Measurements from ENCODE around the gene GPR135. TPM values are rescaled to one million over a fixed set of nuclear protein-coding genes. Genes with fewer than 3 reads are reported as not detected.

GPR135 gene
- total RNA-seq, 1 experiment from 2014 or later, result 2.3 TPM

- Histone ChIP-seq H3K9me3 (replicated peaks) (no peaks in the 10 kb centered on the region), H3K36me3 (no peaks in the 10 kb centered on the region), H3K27me3 (no peaks in the 10 kb centered on the region), H3K4me1 (peaks cover 7% of the 10 kb centered on the region), H3K4me3 (no peak overlapping the region), H3K27ac (no peak overlapping the region)
- no peak for DNase-seq
Measured at GRCh38 chr14:59422069-59422881, 42.9 kb downstream of the GPR135 start.

GRCh38 chr14:59419303-59419702 is 45.9 kb downstream of the GPR135 start:
- Histone ChIP-seq H3K27ac (no peak overlapping the region), H3K9me3 (replicated peaks) (no peaks in the 10 kb centered on the region), H3K27me3 (no peaks in the 10 kb centered on the region), H3K4me1 (no peaks in the 10 kb centered on the region), H3K4me3 (no peak overlapping the region), H3K36me3 (no peaks in the 10 kb centered on the region)
- DNase-seq, result no peak

GRCh38 chr14:59417311-59417710 is 47.9 kb downstream of the GPR135 start:
- no peak overlapping the region for H3K27ac ChIP-seq
- no peaks in the 10 kb centered on the region for H3K27me3 ChIP-seq
- H3K4me1 ChIP-seq, result no peaks in the 10 kb centered on the region
- H3K36me3 ChIP-seq, result no peaks in the 10 kb centered on the region
- H3K9me3 ChIP-seq (replicated peaks), result no peaks in the 10 kb centered on the region
- DNase-seq, result no peak
- H3K4me3 ChIP-seq, result no peak overlapping the region

GRCh38 chr14:59415836-59416602 is 49.2 kb downstream of the GPR135 start:
- H3K9me3 ChIP-seq (replicated peaks), result no peaks in the 10 kb centered on the region
- no peak overlapping the region for H3K4me3 ChIP-seq
- no peak overlapping the region for H3K27ac ChIP-seq
- no peaks in the 10 kb centered on the region for H3K4me1 ChIP-seq
- H3K27me3 ChIP-seq, result no peaks in the 10 kb centered on the region
- H3K36me3 ChIP-seq, result no peaks in the 10 kb centered on the region
- no peak for DNase-seq

Other genes starting within 250 kb of the GPR135 start
- gene L3HYPDH, start 19.0 kb upstream of the GPR135 start, total RNA-seq (2014; rRNA removed; shearing (Covaris generic)), result 10.5 and 13.7 TPM in 2 replicates
- 55.7 and 65.0 TPM in 2 replicates for gene JKAMP, start 19.1 kb upstream of the GPR135 start, total RNA-seq (2014; rRNA removed; shearing (Covaris generic))
- not detected in 2 replicates for gene CCDC175, start 111.4 kb upstream of the GPR135 start, total RNA-seq (2014; rRNA removed; shearing (Covaris generic))

Measured in SJCRH30 (cell line).